ENCODE data around the gene GJC1. TPM values are rescaled to one million over a fixed set of nuclear protein-coding genes. Genes with fewer than 3 reads are reported as not detected.

Gene GJC1
- total RNA-seq, 1 donor from 2014 or later = 60.9 TPM

- Mint-ChIP-seq H3K27ac (ENCODE audit: unreplicated experiment) (peak overlapping the region; percentile 89), H3K36me3 (ENCODE audit: unreplicated experiment) (no peaks in the 10 kb centered on the region), H3K4me1 (ENCODE audit: low read depth, unreplicated experiment) (peaks cover 41% of the 10 kb centered on the region), H3K4me3 (ENCODE audit: unreplicated experiment) (peak overlapping the region; percentile 74), H3K9me3 (ENCODE audit: unreplicated experiment) (peaks cover 14% of the 10 kb centered on the region), H3K27me3 (ENCODE audit: unreplicated experiment) (peaks cover 14% of the 10 kb centered on the region)
- no peak for DNase-seq
- TF ChIP-seq, protein P1, sequence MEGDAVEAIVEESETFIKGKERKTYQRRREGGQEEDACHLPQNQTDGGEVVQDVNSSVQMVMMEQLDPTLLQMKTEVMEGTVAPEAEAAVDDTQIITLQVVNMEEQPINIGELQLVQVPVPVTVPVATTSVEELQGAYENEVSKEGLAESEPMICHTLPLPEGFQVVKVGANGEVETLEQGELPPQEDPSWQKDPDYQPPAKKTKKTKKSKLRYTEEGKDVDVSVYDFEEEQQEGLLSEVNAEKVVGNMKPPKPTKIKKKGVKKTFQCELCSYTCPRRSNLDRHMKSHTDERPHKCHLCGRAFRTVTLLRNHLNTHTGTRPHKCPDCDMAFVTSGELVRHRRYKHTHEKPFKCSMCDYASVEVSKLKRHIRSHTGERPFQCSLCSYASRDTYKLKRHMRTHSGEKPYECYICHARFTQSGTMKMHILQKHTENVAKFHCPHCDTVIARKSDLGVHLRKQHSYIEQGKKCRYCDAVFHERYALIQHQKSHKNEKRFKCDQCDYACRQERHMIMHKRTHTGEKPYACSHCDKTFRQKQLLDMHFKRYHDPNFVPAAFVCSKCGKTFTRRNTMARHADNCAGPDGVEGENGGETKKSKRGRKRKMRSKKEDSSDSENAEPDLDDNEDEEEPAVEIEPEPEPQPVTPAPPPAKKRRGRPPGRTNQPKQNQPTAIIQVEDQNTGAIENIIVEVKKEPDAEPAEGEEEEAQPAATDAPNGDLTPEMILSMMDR (IDR thresholded peaks at IDR 0.05; ENCODE audit: partially characterized antibody, unreplicated experiment) = no peak
These were observed 78.3 kb downstream of the GJC1 start for GRCh38 chr17:44751806-44752205.

- peak overlapping the region; percentile 74 for H3K4me3 Mint-ChIP-seq (ENCODE audit: unreplicated experiment)
- H3K27ac Mint-ChIP-seq (ENCODE audit: unreplicated experiment) = peak overlapping the region; percentile 89
- H3K9me3 Mint-ChIP-seq (ENCODE audit: unreplicated experiment) = peaks cover 14% of the 10 kb centered on the region
- peaks cover 42% of the 10 kb centered on the region for H3K4me1 Mint-ChIP-seq (ENCODE audit: low read depth, unreplicated experiment)
- TF ChIP-seq, protein P1 (IDR thresholded peaks at IDR 0.05; ENCODE audit: partially characterized antibody, unreplicated experiment) = no peak
- DNase-seq = no peak
- no peaks in the 10 kb centered on the region for H3K36me3 Mint-ChIP-seq (ENCODE audit: unreplicated experiment)
- peaks cover 14% of the 10 kb centered on the region for H3K27me3 Mint-ChIP-seq (ENCODE audit: unreplicated experiment)
These were observed 78.8 kb downstream of the GJC1 start for GRCh38 chr17:44751331-44751730.

DNA sequence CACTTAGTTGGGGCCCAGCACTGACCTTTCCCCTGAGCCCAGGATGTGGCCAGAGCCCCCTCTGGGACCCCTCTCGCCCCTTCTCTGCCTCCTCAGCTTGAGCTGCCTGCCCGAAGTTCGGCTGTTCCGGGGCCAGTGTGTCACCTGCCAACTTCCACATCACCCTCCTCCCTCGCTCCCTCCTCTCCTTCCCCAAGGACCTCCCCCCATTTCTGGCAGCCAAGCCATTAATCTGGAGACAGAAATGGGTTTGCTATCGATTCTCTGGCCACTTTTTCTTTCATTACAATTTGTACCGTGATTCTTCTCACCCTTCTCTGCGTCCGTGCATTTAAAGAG, 80.1 kb downstream of the GJC1 start:
- TF ChIP-seq, protein P1 (IDR thresholded peaks at IDR 0.05; ENCODE audit: partially characterized antibody, unreplicated experiment) = no peak
- peak overlapping the region; percentile 76 for H3K4me3 Mint-ChIP-seq (ENCODE audit: unreplicated experiment)
- peaks cover 42% of the 10 kb centered on the region for H3K4me1 Mint-ChIP-seq (ENCODE audit: low read depth, unreplicated experiment)
- peak overlapping the region; percentile 89 for H3K27ac Mint-ChIP-seq (ENCODE audit: unreplicated experiment)
- H3K27me3 Mint-ChIP-seq (ENCODE audit: unreplicated experiment) = peaks cover 14% of the 10 kb centered on the region
- peaks cover 14% of the 10 kb centered on the region for H3K9me3 Mint-ChIP-seq (ENCODE audit: unreplicated experiment)
- DNase-seq = no peak
- no peaks in the 10 kb centered on the region for H3K36me3 Mint-ChIP-seq (ENCODE audit: unreplicated experiment)

DNA sequence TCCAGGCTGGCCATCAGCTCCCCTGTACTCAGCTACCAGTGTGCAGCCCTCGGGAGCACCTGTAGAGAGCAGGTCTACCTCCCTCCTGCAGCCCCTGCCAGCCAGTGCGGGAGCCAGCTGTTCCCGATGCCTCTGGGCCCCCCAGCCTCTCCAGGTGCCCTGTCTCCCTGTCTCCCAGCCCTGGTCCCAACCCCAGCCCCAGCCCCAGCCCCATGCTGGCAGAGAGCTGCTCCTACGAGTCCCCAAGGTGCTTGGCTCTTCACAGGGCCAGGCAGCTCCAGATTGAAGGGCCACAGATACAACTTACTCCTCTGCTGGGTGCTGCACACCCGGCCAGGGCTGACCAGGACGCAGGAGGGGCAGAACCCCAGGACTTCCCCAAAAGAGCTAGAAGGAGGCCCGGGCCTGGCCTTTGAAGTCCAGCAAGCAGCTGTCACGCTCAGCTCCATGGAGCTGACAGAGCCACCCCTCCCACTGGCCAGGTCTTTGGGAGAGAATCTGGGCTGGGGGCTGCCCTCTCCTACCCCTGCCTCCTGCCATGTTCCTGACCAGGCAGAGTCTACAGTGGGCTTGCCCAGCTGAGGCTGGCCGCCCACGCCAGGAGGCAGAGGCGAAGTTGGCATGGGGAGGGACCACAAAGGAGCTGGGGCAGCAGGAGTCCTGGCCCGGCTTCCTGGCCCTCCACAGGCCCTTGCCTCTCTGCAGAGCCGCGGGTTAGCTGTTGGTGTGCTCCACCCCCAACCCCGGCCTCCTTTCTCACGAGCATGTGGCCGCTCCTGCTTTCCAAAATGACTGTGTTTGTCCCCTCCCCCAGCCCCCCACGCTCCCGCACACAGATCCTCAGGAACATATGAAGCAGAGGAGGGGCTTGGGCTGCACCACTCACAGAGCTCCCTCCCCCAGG, 80.8 kb downstream of the GJC1 start:
- peaks cover 14% of the 10 kb centered on the region for H3K9me3 Mint-ChIP-seq (ENCODE audit: unreplicated experiment)
- peak overlapping the region; percentile 61 for H3K4me3 Mint-ChIP-seq (ENCODE audit: unreplicated experiment)
- peaks cover 42% of the 10 kb centered on the region for H3K4me1 Mint-ChIP-seq (ENCODE audit: low read depth, unreplicated experiment)
- H3K36me3 Mint-ChIP-seq (ENCODE audit: unreplicated experiment) = no peaks in the 10 kb centered on the region
- TF ChIP-seq, protein P1 (IDR thresholded peaks at IDR 0.05; ENCODE audit: partially characterized antibody, unreplicated experiment) = no peak
- peak overlapping the region; percentile 89 for H3K27ac Mint-ChIP-seq (ENCODE audit: unreplicated experiment)
- H3K27me3 Mint-ChIP-seq (ENCODE audit: unreplicated experiment) = peaks cover 14% of the 10 kb centered on the region
- DNase-seq = peak; percentile 71

Other genes starting within 250 kb of the GJC1 start
- gene MEIOC, start 173.8 kb downstream of the GJC1 start, total RNA-seq (ENCODE audit: unreplicated experiment) = not detected
- 22.9 TPM for gene CCDC43, start 140.5 kb downstream of the GJC1 start, total RNA-seq (ENCODE audit: unreplicated experiment)
- 15.5 TPM for gene DBF4B, start 121.6 kb downstream of the GJC1 start, total RNA-seq (ENCODE audit: unreplicated experiment)
- 396 TPM for gene ADAM11, start 71.3 kb downstream of the GJC1 start, total RNA-seq (ENCODE audit: unreplicated experiment)
- gene HIGD1B, start 17.6 kb upstream of the GJC1 start, total RNA-seq (ENCODE audit: unreplicated experiment) = 1.1 TPM
- 102 TPM for gene EFTUD2, start 69.2 kb upstream of the GJC1 start, total RNA-seq (ENCODE audit: unreplicated experiment)
- gene GFAP, start 85.2 kb upstream of the GJC1 start, total RNA-seq (ENCODE audit: unreplicated experiment) = not detected
- gene KIF18B, start 117.5 kb upstream of the GJC1 start, total RNA-seq (ENCODE audit: unreplicated experiment) = 7.4 TPM
- 14.6 TPM for gene C1QL1, start 138.0 kb upstream of the GJC1 start, total RNA-seq (ENCODE audit: unreplicated experiment)
- gene DCAKD, start 221.3 kb upstream of the GJC1 start, total RNA-seq (ENCODE audit: unreplicated experiment) = 39.9 TPM
- 96.5 TPM for gene NMT1, start 231.0 kb upstream of the GJC1 start, total RNA-seq (ENCODE audit: unreplicated experiment)